Neural progenitor cell (in vitro differentiated cells): Measurements from ENCODE around the gene CD300LG. TPM values are rescaled to one million over a fixed set of nuclear protein-coding genes. Genes with fewer than 3 reads are reported as not detected.

Experiments
- DNase-seq: peaks from one replicate; pipeline ENCODE4 v3.0.0-alpha.2; 2016; ENCODE audit warnings: low spot score
- H2AFZ ChIP-seq: fragments of 200-600 bp; sonication (generic); replicated peaks from 2 replicates; pipeline ENCODE4 v1.6.1; 2016; ENCODE audit warnings: antibody characterized with exemption
- H3F3A ChIP-seq: fragments of 200-600 bp; sonication (generic); 2 replicates; pipeline ENCODE4 v1.6.1; 2016; ENCODE audit warnings: antibody characterized with exemption, low read depth
- H3K27ac ChIP-seq: fragments of 200-600 bp; sonication (generic); 2 replicates; pipeline ENCODE4 v1.5.1; 2016; ENCODE audit warnings: mild to moderate bottlenecking
- H3K27me3 ChIP-seq: fragments of 200-600 bp; sonication (generic); 2 replicates; pipeline ENCODE4 v1.6.1; 2016; ENCODE audit warnings: mild to moderate bottlenecking, moderate library complexity
- H3K36me3 ChIP-seq: fragments of 200-600 bp; sonication (generic); 2 replicates; pipeline ENCODE4 v1.5.1; 2016
- H3K4me1 ChIP-seq: fragments of 200-600 bp; sonication (generic); 2 replicates; pipeline ENCODE4 v1.6.1; 2016; ENCODE audit warnings: mixed run types
- H3K4me2 ChIP-seq: fragments of 200-600 bp; sonication (generic); 2 replicates; pipeline ENCODE4 v1.6.1; 2016
- H3K4me3 ChIP-seq: fragments of 200-600 bp; sonication (generic); 2 replicates; pipeline ENCODE4 v1.5.1; 2016
- H3K79me2 ChIP-seq: fragments of 200-600 bp; sonication (generic); 2 replicates; pipeline ENCODE4 v1.6.1; 2016; ENCODE audit warnings: low read depth
- H3K9ac ChIP-seq: fragments of 200-600 bp; sonication (generic); 2 replicates; pipeline ENCODE4 v1.6.1; 2016
- H3K9me3 ChIP-seq: fragments of 200-600 bp; sonication (generic); 2 replicates; pipeline ENCODE4 v1.5.1; 2016; ENCODE audit warnings: low read depth
- H4K20me1 ChIP-seq: fragments of 200-600 bp; sonication (generic); 2 replicates; pipeline ENCODE4 v1.6.1; 2016; ENCODE audit warnings: low read depth
- H3K27ac Mint-ChIP-seq: 3 replicates; pipeline ENCODE4 v1.8.0; 2021; ENCODE audit warnings: mixed read lengths
- H3K27me3 Mint-ChIP-seq: 2 replicates; pipeline ENCODE4 v1.8.0; 2022; ENCODE audit warnings: low read depth, mild to moderate bottlenecking, inconsistent platforms, moderate library complexity, mixed read lengths; ENCODE audit not compliant: insufficient read depth
- H3K36me3 Mint-ChIP-seq: 3 replicates; pipeline ENCODE4 v1.8.0; 2021; ENCODE audit warnings: mixed read lengths
- H3K4me1 Mint-ChIP-seq: 3 replicates; pipeline ENCODE4 v1.8.0; 2021; ENCODE audit warnings: mixed read lengths
- H3K4me3 Mint-ChIP-seq: 3 replicates; pipeline ENCODE4 v1.8.0; 2021; ENCODE audit warnings: mild to moderate bottlenecking, moderate library complexity, mixed read lengths
- H3K9me3 Mint-ChIP-seq: 3 replicates; pipeline ENCODE4 v1.8.0; 2020; ENCODE audit warnings: mixed read lengths
- EZH2 ChIP-seq: fragments of 200-600 bp; sonication (generic); IDR thresholded peaks from 2 replicates; pipeline ENCODE4 v1.6.1; 2017; ENCODE audit warnings: antibody characterized with exemption, mild to moderate bottlenecking, moderate library complexity
- EZH2phosphoT487 ChIP-seq: fragments of 200-600 bp; sonication (generic); IDR thresholded peaks from 2 replicates; pipeline ENCODE4 v1.6.1; 2017; ENCODE audit warnings: antibody characterized with exemption
- total RNA-seq: library from RNA; depleted of rRNA; stranded (reverse); fragments of >200 nt; gene quantifications from 2 replicates; pipeline ENCODE4 v1.2.3, GENCODE V29; 2015; ENCODE audit warnings: low replicate concordance
- TF ChIP-seq, protein P1 (sequence below): fragments of 200-600 bp; sonication (generic); IDR thresholded peaks from 2 replicates; pipeline ENCODE4 v1.5.1; 2017; ENCODE audit warnings: antibody characterized with exemption, mild to moderate bottlenecking

The CD300LG gene
- total RNA-seq, 1 donor from 2014 or later: not detected

DNA sequence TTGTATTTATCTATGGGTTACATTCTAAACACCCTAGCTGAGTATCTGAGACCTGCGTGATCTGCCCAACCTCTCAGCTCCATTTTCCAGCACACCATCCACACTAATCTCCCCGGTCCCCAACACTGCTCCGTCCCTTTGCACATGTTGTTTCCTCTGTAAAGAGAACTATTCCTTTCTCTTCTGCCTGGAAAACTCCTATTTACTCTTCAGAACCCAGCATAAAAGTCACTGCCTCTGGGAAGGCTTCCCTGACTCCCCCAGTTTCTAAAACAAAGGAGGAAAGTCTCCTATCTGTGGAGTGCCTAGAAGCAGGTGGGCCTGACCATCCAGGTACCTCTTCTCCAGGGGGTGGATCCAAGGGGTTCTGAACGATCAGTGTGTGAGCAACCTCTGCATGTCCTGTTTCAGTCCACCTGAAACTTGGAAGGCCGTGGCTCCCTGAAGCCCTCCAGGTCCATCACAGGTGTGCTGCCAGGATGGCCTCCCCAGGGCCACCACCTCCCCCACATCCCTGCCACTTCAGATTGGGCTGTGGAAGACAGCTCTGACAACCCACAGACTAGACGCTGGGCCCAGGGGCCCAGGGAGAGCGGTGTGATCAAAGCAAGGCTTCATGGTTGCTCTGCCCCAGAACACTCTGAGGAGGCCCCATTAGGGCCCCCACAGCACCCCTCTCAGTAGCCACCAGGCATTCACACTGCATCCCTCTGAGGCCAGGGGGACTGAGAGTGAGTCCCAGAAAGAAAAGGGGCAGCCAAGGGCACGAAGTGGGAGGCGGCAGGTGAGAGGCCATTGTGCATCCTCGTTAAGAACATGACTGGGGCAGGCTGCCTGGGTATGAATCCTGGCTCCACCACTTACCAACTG lies 34.3 kb upstream of the CD300LG start:
- Histone ChIP-seq H3K27ac (no peak overlapping the region), H2AFZ (no peak overlapping the region), H3K9me3 (no peaks in the 10 kb centered on the region), H3K9ac (no peak overlapping the region), H3K4me2 (no peak overlapping the region), H3K79me2 (no peaks in the 10 kb centered on the region), H3K4me1 (no peaks in the 10 kb centered on the region), H3F3A (no peaks in the 10 kb centered on the region), H3K36me3 (no peaks in the 10 kb centered on the region), H3K27me3 (no peaks in the 10 kb centered on the region), H4K20me1 (no peaks in the 10 kb centered on the region), H3K4me3 (no peak overlapping the region)
- no peak overlapping the region for H3K4me3 Mint-ChIP-seq
- H3K27me3 Mint-ChIP-seq: peaks cover 2% of the 10 kb centered on the region
- H3K4me1 Mint-ChIP-seq: peaks cover 11% of the 10 kb centered on the region
- no peaks in the 10 kb centered on the region for H3K36me3 Mint-ChIP-seq
- no peak for TF ChIP-seq EZH2
- no peak for TF ChIP-seq EZH2phosphoT487
- TF ChIP-seq, protein P1, sequence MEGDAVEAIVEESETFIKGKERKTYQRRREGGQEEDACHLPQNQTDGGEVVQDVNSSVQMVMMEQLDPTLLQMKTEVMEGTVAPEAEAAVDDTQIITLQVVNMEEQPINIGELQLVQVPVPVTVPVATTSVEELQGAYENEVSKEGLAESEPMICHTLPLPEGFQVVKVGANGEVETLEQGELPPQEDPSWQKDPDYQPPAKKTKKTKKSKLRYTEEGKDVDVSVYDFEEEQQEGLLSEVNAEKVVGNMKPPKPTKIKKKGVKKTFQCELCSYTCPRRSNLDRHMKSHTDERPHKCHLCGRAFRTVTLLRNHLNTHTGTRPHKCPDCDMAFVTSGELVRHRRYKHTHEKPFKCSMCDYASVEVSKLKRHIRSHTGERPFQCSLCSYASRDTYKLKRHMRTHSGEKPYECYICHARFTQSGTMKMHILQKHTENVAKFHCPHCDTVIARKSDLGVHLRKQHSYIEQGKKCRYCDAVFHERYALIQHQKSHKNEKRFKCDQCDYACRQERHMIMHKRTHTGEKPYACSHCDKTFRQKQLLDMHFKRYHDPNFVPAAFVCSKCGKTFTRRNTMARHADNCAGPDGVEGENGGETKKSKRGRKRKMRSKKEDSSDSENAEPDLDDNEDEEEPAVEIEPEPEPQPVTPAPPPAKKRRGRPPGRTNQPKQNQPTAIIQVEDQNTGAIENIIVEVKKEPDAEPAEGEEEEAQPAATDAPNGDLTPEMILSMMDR: no peak
- DNase-seq: no peak
- H3K9me3 Mint-ChIP-seq: no peaks in the 10 kb centered on the region
- no peak overlapping the region for H3K27ac Mint-ChIP-seq

- no peak for DNase-seq
- Mint-ChIP-seq H3K36me3 (no peaks in the 10 kb centered on the region), H3K27ac (no peak overlapping the region), H3K4me1 (peaks cover 11% of the 10 kb centered on the region), H3K27me3 (peaks cover 2% of the 10 kb centered on the region), H3K4me3 (no peak overlapping the region), H3K9me3 (no peaks in the 10 kb centered on the region)
- H3F3A ChIP-seq: no peaks in the 10 kb centered on the region
- H3K4me3 ChIP-seq: no peak overlapping the region
- H3K9me3 ChIP-seq: no peaks in the 10 kb centered on the region
- no peak overlapping the region for H3K4me2 ChIP-seq
- H2AFZ ChIP-seq: no peak overlapping the region
- no peaks in the 10 kb centered on the region for H3K27me3 ChIP-seq
- H3K9ac ChIP-seq: no peak overlapping the region
- no peak overlapping the region for H3K27ac ChIP-seq
- H3K4me1 ChIP-seq: no peaks in the 10 kb centered on the region
- no peaks in the 10 kb centered on the region for H3K79me2 ChIP-seq
- no peaks in the 10 kb centered on the region for H3K36me3 ChIP-seq
- H4K20me1 ChIP-seq: no peaks in the 10 kb centered on the region
- TF ChIP-seq, protein P1: no peak
- TF ChIP-seq EZH2phosphoT487: no peak
- no peak for TF ChIP-seq EZH2
Observed at GRCh38 chr17:43813386-43813785, 33.6 kb upstream of the CD300LG start.

GRCh38 chr17:43814026-43814425 lies 33.0 kb upstream of the CD300LG start:
- Histone ChIP-seq H4K20me1 (no peaks in the 10 kb centered on the region), H3K9ac (no peak overlapping the region), H3F3A (no peaks in the 10 kb centered on the region), H3K4me2 (no peak overlapping the region), H2AFZ (no peak overlapping the region), H3K79me2 (no peaks in the 10 kb centered on the region), H3K4me1 (no peaks in the 10 kb centered on the region), H3K27me3 (no peaks in the 10 kb centered on the region), H3K9me3 (no peaks in the 10 kb centered on the region), H3K4me3 (no peak overlapping the region), H3K27ac (no peak overlapping the region), H3K36me3 (no peaks in the 10 kb centered on the region)
- TF ChIP-seq EZH2phosphoT487 (no peak), EZH2 (no peak)
- TF ChIP-seq, protein P1: no peak
- peaks cover 11% of the 10 kb centered on the region for H3K4me1 Mint-ChIP-seq
- DNase-seq: no peak
- no peak overlapping the region for H3K27ac Mint-ChIP-seq
- peaks cover 2% of the 10 kb centered on the region for H3K27me3 Mint-ChIP-seq
- no peaks in the 10 kb centered on the region for H3K36me3 Mint-ChIP-seq
- no peaks in the 10 kb centered on the region for H3K9me3 Mint-ChIP-seq
- no peak overlapping the region for H3K4me3 Mint-ChIP-seq
